Measurements from ENCODE around the gene SAPCD2.

- TF ChIP-seq CTCF (IDR thresholded peaks at IDR 0.05 in 4 of 5, conservative IDR thresholded peaks at IDR 0.05 in 1 of 5), result no peak
- no peak for TF ChIP-seq POLR2A (IDR thresholded peaks at IDR 0.05)
Observed at GRCh38 chr9:137015540-137015930, 54.8 kb downstream of the SAPCD2 start.

Measured in gastrocnemius medialis (tissue), 4 donors.